DMS153 treated with DMSO at 0.1 percent for 48 hours (cell line): ENCODE data around the gene KIF12.

Source experiments
- DNase-seq: peaks from one replicate; lab custom pipeline; 2025; ENCODE audit not compliant: unreplicated experiment; lab: John Stamatoyannopoulos, UW

Gene KIF12

DNA sequence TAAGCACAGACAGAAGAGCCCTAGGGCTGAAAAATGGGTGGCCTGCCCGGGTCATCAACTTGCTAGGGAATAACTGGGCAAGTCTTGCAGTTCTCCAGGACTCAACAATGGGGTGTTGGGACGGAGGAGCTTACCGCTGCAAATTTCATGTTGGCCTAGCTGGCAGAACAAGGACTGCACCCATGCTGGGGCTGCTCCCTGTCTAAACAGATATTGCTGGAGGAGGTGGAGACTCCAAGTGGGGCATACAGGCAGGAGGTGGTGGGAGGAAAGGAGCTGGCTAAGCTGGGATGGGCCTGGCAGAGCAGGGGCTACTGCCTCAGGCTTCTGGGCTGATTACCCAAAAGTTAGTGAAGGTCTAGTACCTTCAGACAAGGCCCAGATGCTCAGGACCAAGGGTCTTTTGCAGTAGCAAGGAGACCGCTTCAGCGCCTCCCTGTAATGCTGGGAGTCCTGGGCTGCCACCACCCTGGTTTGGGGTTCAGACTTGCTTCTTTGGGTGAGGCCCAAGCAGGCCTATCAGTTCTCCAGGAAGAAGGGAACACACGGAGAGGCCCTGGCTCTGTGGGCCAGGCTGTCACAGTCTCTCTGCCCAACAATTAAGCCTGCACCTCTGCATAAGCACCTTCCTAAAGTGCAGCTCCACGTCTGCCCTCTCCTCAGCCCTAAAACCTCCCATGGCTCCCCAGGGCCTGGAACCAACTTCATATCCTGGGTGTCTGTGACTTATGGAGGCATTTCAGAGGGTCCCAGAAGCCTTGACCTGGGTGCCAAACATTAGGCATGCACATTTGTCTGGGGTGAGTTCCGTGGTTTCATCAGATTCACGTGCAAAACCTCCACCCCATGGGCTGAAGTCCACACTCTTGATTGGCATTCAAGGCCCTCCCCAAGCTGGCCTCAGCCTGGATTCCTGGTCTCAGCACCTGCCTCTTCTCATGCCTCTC, 24.2 kb upstream of the KIF12 start:
- DNase-seq = no peak

DNA sequence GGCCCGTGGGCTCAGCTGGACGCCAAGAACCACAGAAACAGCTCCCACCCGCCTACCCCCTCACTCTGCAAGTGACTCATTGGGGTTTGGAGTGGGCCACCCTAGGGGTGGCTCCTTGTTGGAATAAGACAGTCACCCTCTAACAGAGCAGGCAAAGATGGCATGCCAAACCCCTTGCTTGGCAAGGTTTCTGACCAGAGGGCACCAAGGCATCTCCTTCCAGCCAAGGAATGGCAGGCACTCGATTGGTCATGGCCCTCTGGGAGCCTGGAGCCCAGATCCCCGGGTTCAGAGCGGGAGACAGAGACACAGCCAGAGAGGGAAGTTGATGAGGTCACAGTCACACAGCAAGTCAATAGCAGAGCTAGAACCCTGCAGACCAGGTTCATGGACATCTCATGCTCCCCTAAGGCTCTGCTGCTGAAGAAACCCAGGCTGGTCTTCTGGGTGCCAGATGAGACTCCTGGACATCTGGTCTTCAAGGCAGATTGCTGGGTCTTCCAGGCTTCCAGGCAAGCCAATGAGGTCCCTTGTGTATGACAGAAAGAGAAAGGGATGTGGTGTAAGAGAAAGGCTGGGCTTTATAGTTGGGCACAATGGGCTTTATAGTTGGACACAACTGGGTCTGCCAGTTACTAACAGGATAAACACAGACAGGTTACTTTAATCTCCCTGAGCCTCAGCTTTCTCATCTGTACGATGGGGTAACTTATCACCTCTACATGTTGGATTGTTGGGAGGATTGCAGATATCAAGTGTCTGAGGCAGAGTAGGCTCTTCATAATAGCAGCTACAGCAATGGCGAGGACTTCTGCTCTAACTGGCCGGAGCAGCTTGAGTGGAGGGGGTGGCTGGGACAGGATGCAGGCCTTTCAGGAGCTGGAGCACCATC, 23.3 kb upstream of the KIF12 start:
- DNase-seq = no peak

DNA sequence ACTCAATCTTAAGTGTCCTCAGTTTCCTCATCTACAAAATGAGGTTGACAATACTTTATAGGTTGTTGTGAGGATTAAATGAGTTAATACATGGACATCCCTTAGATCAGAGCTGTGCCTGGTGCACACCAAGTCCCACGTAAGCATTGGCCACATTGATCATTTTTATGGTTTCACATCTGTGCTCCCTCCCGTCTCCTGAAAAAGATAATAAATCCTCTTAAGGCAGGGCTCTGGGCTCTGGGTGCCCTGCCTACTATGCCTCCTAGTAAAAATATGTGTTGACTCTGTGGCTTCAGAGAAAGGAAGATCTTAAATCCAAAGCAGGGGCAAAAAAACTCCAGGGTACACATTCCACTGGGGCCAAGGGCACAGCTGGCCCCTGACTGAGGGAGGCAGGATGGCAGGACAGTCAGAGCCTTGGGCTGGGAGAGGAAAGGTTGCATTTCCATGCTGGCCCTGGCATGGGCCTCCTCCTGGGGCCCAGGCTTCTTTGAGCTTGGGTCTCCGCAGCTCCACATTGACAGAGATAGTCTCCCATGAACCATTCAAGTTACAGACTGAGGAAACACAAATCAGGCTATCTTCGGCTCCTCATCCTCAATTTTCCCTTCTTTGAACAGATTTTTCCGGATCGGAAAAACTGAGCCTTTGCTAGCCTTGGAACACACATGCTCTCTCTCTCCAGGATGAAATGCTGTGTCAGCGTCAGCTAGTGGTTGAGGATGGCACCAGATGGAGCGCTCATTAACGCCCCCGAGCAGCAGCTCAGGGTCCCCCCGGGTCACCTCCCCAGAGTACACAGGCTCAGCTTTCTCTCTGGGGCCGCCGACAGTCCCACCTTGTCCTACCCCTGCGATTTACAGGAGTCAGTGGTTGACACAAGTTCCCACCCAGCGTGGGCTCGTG, 22.4 kb upstream of the KIF12 start:
- no peak for DNase-seq

DNA sequence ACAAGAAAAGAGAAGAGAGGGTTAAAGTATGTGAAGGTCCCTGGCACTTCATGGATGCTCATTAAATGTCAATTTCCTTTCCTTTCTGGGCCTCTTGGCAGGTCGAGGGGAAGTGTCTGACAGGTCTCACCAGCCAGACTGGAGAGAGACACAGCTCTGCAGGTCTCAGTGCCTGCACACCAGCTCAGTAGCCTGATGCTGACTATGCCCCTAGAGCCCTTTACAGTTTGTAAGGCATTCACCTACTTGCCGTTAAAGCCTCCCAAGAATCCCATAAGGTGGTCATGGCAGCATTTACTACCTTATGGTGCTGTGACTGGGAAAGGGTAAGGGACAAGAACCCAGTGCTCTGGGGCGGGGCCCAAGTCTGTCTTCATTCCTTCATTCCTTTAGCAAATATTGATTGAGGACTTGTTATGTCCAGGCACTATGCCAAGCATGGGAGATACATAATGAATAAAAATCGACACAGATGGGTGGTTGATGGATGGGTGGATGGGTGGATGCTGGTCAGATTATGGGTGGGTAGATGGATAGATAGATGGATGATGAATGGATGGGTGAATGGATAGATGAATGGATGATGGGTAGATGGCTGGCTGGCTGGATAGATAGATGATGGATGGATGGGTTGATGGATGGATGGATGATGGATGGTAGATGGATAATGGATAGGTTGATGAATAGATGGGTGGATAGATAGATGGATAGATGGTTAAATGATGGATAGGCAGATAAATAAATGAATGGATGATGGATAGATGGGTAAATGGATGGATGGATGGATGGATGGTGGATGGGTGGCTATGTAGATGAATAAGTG, 21.3 kb upstream of the KIF12 start:
- no peak for DNase-seq

DNA sequence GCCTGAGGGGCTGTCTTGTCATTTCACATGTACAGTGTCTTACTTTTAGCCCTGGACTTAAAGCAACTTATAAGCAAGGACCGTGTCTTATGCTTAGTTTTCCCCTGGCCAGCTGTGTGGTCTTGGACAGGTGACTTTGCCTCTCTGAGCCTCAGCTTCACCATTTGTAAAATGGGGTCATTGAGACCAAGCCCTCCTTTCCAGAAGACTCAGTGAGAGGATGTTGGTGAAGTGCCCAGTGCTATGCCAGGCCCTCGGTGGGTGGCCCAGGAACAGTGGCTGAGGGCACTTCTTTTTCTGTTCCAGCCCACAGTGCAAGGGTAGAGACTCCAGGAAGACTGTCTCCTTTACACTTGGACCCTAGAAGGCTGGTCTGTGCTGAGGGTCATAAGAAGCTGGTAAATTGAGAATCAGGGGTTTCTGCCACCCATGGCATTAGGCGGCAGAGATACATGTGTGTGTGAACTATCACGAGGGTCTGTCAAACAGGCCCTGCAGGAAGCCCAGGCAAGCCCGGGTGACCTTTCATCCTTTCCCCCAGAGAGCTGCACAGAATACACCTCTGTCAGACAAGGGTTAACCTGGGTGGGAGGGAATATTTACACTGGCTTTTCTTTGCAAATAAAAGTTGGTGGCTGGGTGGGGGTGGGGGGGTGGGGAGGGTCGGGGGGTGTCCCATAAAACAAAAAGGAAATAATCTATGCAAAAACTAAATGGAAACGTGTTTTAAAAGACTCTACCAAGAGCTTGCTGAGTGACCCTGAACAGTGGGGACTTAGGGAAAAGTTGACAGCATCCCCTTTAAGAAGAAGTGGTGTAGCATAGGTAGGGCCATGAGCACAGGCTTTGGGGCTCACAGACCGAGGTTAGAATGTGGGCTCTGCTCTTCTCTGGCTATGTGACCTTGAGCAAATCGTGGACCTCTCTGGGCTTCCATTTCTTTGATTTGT, 20.4 kb upstream of the KIF12 start:
- no peak for DNase-seq

DNA sequence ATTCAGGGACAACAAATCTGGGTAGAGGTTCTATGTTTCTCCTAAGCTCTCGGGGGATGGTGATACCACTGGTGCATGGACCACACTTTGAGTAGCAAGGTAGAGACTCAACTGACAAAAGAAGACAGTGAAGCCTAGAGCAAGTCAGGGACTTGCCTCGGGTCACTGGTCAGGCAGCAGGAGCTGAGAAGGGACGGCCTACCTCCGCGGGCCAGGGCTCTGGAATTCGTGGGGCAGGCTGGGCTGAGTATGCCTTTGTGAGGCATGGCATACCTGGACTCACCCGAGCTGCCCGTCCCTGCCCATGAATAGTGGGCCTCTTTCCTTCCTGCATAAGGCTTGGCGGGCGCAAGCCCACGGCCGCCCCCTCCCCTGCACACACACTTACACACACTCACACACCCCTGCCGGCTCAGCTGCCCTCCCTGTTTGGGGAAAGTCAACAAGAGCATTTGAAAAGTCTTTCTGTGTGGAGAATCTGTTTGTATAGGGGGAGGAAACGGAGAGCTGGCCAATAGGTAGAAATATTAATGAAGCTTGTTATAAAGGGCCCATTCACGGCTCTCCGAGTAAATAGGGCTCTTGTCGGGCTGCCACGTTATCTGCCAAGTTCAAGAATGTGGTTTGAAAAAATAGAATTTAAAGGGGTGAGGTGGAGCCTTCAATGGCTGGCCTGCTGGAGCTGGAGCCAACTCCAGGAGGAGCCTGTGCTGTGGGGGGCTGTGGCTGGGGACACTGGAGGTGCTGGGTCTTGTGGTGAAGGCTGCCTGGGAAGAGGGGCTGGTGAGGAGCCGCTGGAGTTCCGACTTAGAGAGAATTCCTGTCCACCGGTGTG, 19.1 kb upstream of the KIF12 start:
- DNase-seq = peak; percentile 54

DNA sequence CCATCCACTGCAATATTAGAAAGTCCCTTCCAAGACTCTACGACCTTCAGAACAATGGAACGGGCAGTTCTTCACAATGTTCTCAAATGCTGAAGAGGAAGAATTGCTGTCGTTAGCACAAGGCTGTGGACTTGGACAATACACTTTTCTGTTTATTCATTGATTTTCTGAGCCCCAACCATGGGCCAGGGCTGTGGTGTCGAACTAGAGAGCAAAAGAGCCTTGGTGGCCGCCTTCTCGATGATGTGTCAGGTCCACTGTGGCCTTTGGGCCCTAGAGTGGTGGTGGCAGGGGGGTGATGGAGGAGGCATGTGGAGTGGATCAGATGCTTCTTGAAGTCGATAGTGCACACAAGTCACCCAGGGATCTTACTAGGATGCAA, 18.5 kb upstream of the KIF12 start:
- DNase-seq = no peak

DNA sequence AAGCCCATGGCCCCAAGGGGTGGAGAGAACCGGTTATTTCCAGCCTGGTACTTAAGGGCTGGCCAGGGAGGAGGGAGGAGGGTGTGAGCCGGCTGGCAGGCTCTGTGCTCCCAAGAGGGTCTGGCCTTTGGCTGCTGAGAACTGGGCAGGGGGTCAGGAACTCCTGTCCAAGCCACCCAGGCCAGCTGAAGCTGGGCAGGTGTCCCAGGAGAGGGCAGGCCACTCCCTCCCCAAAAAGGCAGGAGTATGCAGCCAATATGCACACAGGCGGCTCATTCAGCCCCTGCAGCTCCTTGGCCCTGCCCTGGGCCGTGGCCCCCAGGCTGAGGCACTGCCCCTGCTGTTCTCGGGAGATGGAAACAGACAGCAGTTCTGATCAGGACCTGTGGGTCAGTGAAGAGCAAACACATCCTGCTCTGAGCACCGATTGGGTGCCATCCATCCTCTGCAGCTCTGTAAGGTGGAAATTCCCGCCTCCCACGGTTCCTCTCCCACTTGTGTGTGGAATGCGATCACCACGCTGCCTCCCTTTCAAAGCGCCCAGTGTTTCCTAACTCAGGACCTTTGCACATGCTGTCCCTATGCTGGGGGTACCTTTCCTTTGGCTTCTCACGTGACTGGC, 17.1 kb upstream of the KIF12 start:
- no peak for DNase-seq

DNA sequence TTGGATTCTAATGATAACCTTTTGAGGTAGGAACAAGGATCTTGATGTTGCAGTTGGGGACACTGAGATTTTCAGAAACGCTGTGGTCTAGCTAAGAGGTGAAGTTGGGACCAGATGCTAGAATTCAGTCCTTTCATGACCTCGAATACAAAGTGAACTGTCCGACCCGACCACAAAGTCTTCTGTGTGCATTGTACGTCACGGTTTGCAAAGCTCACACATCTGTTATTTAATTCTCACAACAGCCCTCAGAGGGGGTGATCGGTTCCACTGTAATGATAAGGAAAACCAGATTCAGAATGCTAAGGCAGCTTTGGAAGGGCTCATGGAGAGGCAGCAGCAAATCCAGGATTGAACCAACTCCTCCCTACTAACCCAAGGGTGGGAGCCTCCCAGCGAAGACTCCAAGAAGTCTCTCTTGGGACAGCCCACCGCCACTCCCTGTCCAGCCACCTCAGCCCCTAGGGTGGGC, 16.6 kb upstream of the KIF12 start:
- no peak for DNase-seq

DNA sequence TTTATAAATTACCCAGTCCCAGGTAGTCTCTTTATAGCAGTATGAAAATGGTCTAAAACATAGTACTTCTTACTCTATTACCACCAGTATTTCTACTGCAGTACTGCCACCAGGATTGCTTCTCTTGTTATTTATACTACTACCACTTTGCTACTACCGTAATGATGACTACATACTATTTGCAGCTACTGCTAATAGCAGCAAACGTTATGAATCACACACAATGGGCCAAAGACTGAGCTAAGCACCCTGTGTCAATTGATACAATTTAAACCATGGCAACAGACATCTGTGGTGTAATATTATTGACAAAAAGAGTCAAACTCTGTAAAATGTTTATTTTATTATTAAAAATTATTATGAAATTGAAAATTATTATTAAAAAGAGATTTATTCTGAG, 15.3 kb upstream of the KIF12 start:
- no peak for DNase-seq

DNA sequence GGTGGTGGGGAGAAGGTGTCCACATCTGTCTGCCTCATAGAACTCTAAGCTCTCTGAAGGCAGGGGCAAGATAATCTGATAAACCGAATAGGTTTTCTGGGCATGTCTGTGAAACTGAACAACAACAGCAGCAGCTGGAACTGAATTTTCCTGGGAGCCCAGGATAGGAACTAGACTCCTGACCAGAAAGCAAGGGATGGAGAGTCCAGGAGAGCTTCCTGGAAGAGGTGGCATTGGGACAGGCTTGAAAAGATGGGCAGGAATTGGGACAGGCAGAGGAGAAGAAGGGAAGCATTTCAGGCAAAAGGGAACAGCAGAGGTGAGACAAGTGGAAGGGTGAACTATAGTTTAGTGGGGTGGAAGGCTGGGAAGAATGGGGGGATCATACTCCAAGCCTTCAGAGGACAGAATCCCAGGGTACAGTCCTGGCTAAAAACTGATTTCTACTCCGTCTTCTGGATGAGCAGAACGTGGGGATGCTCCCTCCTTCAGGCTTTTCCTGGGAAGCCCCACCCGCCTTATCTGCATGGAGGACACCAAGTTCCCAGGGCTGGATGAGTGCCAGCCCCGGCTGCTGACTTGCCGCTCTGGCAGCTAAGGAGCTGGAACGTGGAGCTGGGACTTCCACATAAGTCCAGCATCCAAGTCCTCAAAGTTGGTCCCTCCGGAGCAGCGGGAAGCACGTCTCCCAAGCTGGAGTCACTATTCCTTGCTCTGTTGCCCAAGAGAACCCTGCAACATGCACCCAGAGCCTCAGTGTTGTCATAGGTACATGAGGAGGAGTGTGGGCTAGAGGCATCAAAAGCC, 13.9 kb upstream of the KIF12 start:
- DNase-seq = no peak

DNA sequence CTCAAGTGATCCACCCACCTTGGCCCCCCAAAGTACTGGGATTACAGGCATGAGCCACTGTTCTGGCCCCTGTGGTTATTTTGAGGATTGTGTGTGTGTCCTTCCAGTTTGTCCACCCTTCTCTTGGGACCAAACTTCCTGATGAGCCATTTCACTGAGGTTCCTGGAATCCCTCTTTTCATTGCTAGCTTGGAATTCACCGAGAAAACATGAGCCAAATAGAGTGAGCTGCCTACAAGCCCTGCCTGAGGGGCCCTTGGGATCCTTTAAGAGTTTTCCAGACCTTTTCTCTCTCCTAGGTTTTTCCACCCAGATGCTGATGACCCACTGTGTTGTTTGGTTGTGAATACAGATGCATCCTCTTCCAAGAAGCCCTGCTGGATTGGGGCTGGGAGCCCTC, 13.2 kb upstream of the KIF12 start:
- no peak for DNase-seq

DNA sequence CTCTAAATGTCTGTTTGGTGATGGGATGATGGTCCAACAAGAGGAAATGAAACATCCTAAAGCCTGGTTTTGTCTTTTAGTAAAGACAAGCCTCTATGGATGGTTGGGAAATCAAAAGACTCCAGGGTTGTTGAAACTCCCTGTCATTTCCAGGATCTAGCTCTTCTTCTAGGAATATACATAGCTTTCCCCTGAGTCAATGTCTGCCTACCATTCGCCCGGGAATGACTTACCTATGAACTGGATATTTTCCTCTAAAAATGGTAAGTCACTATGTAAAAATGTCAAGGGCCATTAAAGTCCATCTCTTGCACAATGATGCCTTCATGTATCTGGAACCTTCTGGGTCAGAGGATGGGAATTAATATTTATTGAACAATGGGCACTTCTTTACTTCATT, 11.1 kb upstream of the KIF12 start:
- DNase-seq = no peak

DNA sequence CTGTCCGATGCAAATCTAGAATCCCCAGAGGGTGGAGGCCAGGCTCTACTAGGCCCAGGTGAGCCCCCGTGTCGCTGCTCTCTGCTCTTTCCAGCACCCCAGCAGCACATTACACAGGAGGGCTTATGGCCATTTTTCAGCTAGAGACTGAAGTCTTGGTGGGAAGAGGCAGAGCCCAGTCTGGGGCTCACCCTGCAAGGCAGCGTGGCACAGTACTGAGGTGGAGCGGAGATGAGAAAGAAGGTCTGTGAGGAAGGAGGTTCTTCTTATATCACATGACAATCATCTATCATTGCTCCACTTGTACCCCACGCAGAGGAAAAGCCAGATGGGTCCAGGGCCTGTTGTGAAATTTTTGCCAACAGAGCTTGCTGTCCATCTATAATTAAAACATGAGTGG, 10.0 kb upstream of the KIF12 start:
- no peak for DNase-seq

DNA sequence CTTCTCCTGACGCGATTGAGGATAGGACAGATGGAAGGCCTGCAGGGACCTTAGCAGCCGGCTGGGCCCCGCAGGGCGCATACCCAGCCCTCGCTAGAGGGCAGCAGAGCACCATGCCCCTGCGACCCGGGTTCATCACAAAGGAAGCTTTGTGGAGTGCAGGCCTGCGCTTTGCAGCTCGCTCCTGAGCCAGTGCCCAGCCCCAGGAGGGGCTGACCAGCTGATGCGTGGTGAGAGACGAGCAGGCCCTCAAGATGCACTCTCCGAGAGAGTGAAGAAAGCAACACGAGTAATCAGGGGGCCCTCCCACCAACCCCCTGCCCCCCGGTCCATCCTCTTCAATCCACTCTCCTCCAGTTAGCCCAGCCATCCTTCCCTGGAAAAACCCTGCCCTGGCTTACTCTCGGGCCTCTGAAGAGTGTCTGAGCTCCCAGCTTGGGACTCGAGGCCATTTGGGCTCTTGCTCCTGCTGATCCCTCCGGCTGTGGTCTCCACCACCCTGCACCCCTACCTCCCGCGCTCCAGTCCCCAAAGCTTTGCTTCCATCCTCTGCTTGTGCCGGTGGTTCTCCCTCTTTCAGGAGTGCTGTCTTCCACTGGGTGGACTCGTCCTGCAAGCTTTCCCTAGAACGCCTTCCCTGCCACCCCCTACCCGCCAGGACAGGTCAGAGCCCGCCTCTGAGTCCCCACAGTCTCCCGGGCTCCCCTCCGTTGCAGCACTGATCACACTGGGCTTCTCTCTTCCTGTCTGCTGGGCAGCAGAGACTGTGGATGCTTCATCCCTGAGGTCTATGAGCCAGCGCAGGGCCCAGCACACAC, 9.1 kb upstream of the KIF12 start:
- DNase-seq = peak; percentile 63
